ENCODE data around the gene BRME1.

DNA sequence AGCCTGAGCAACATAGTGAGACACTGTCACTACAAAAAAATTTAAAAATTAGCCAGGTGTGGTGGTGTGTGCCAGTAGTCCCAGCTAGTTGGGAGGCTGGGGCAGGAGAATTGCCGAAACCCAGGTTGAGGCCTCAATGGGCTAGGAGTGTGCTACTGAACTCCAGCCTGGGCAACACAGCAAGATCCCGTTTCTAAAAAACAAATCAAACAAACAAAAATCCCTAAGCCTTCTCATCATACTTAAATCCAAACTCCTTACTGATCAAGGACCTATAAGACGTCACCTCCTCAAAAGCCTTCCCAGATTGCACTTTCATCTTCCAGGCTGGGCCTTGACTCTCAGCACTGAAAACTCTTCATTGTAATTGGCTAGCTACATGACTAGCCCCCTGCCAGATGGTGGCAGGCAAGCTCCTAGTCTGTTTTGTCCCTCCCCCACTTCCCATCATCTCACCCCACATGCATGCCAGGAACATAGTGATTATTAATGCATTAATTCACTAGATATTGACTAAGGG lies 46.5 kb downstream of the BRME1 start:
- TF ChIP-seq POLR2A (IDR thresholded peaks at IDR 0.05; ENCODE audit: low read depth, low read length) (no peak), POLR2AphosphoS5 (IDR thresholded peaks at IDR 0.05; ENCODE audit: low read depth, low read length) (no peak)

Measured in GM12892 (cell line).